Stimulated activated naive CD4-positive, alpha-beta T cell (primary cell): ENCODE measurements around the gene TRIM47.

Experiments
- DNase-seq, 6 experiments: peaks; one replicate each; lab custom pipeline; 2025; lab: John Stamatoyannopoulos, UW

The TRIM47 gene

DNA sequence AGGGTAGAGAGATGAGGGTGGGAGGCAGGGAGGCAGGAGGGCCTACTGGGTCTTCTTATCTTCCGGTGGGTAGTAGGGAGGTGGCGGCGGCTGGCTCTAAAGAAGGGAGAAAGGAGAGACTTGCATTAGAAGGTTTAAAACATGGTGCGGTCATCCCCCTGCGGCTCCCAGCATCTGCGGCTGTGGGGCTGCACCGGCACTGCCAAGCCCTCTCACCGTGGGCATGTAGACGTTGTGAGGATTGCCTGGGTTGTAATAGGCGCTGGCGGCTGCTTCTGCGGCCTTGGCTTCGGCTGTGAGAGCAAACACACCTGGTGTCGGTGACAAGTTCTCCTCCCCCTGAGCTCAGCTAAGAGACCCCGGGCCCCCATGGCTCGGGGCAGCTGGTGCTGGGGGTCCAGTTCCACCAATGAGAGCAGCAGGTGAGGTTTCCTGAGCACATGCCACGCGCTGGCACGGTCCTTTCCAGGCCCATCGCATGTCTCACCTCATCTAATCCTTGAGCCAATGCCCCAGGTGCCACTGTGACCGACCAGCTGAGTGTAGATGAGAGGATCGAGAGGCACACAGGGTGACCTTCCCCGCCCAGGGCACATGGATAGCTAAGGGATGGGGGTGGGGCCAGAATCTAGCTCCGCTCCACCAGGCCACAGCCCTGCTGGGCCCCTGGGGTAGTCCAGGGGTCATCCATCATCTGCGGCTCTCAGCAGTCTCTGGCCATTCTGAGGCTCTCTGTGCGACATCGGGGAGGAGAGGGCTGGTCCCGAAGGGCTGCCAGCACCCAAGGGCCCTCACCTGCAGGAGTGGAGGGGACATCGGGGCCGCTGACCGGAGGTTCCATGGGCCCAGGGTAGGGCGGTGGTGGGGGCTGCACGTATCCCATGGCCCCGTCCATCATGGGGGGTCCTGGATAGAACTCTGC is 31.4 kb downstream of the TRIM47 start:
- no peak for DNase-seq

DNA sequence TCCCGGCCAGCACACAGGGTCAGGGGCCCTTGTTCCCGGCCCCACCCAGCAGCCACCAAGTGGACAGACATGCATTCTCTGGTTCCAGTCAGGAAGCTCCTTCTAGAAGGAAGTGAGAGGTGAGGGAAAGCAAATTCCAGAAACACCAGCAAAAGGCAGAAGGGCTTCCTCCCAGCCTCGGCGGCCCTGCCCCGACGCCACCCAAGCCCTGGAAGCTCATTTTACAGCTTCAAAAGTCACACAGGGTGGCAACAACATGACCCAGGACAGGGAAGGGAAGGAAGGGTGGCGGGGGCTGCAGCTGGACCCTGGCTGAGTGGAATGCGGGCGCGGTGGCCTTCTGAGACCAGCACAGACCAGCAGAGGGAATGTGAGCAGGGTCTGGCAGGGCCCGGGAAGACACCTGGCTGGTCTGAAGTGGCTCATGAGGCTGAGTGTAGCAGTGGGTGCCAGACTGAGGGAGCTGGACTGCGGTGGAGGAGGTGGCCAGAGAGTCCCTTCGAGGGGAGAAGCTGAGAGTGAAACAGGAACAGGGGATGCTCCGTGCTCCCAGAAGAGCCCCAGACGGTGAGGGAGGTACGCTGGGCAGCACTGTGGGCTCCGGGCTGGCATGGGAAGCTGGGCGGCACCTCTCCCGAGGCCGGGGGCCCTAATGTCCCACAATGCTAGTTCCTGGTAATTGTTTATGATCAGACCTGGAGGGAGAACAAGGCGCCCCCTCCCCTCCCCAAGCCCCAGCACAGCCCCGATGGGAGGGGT is 32.3 kb downstream of the TRIM47 start:
- no peak for DNase-seq

DNA sequence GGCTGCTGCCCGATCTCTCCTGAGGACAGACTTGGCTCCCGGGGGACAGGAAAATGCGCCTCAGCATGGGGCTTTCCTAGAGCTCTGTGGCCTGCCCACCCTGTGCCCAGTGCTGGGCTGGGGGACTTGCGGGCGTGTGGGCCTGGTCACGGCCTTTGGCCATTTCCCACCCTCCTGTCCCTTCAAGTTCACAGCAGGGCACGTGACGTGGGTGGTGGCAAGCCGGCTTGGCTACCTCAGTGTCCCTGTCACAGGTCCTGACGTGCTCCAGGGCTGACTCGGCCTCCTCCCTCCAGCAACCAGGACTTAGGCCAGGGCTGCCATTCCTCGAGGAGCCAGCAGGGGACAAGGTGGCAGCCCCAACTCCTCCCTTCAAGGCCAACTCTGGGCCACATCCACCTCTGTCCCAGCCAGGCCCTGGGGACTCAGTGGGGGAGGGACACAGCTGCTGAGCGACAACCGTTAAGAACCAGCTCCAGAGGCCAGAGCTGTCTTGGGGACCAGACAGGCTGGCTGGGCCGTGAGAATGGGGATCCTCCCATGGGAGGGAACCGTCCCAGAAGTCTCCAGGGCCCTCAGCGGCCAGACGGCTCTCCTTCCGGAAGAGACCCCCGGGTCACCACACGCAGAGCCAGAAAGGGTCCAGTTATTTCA is 33.2 kb downstream of the TRIM47 start:
- DNase-seq = peak in 5 of 6 experiments; percentile 8 to 51 (median 36)

GRCh38 chr17:75844530-75845057 is 33.8 kb downstream of the TRIM47 start:
- DNase-seq = peak in 2 of 6 experiments; percentile 30 to 36

GRCh38 chr17:75843577-75844529 is 34.5 kb downstream of the TRIM47 start, which contains the start of gene UNC13D:
TSS of gene UNC13D (minus strand) at chr17:75844404. CDS start at chr17:75844337, 67 bp downstream.
- DNase-seq = peak; percentile 45 to 71 (median 56)

DNA sequence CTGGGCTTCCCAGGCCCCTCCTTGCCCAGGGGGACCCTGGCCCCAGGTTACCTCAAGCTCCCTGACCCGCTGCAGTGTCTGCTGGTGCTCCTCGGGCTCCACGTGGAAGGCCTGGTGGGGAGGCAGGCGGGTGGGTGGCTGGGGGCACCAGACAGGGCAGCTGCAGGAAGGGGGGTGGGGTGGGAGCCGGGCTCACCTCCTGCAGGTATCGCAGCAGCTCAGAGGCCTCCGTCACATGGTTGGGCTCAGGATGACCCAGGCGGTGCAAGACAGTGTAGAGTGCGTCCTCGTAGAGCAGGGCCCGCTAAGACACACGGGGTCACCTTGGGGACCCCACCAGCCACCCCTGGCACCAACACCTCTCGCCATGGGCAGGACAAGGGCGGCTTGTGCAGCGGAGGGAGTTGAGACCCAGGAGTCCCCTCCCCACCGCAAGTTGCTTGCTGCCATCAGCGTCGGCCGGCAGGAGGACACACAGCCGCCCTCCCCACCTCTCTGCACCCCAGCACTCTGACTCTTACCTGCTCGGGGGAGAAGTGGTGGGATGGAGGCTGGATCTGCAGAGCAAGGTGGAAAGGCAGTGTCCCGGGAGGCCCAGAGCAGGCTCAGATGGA is 35.3 kb downstream of the TRIM47 start:
- DNase-seq = peak in 1 of 6 experiments; percentile 27

- no peak for DNase-seq
Observed at GRCh38 chr17:75842411-75842810, 36.0 kb downstream of the TRIM47 start.

- no peak for DNase-seq
Observed at GRCh38 chr17:75840799-75841164, 37.6 kb downstream of the TRIM47 start.

GRCh38 chr17:75839942-75840798 is 38.2 kb downstream of the TRIM47 start:
- no peak for DNase-seq

- no peak for DNase-seq
Observed at GRCh38 chr17:75838410-75838809, 40.0 kb downstream of the TRIM47 start.

GRCh38 chr17:75837899-75838298 is 40.5 kb downstream of the TRIM47 start:
- DNase-seq = no peak

- DNase-seq = no peak
Observed at GRCh38 chr17:75836605-75837004, 41.8 kb downstream of the TRIM47 start.

- DNase-seq = no peak
Observed at GRCh38 chr17:75835654-75835987, 42.8 kb downstream of the TRIM47 start.

GRCh38 chr17:75834928-75835653 is 43.3 kb downstream of the TRIM47 start:
- DNase-seq = peak in 2 of 6 experiments; percentile 9 to 12

DNA sequence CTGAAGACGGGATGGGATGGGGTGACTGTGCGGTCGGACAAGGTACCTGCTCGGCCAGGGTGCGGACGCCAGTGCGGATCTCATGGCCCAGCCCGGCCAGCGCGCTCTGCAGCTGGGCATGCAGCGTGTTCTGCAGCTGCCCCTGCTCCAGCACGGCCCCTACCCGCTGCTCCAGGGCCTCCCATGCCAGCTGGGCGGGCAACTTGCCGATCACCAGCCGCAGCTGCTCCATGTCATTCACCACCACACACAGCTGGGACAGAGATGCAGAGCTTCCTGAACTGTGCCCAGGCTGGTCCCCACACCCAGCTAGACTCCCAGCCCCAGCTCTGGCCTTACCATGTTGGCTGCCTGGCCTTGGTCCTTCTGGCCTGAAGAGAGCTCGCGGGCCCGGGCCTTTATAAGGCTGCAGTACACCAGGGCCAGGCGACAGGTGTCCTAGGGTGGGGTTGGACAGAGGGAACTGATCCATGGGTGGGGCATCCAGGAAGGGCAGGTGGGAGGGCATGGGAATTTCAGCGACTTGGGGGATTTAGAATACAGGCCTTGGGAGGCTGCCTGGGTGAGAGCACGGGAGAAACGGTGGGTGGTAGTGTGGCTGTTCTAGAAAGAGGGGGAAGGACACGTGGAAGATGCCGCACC is 44.0 kb downstream of the TRIM47 start:
- no peak for DNase-seq

- peak in 4 of 6 experiments; percentile 28 to 52 (median 39) for DNase-seq
Observed at GRCh38 chr17:75832652-75833400, 45.6 kb downstream of the TRIM47 start.

GRCh38 chr17:75832164-75832651 is 46.2 kb downstream of the TRIM47 start:
- no peak for DNase-seq
